DND-41 (cell line): Measurements from ENCODE around the gene TCF21.

ENCODE experiments used
- ATAC-seq: fragments of 200-7000 bp; cut with Tn5 transposase; 3 replicates; pipeline ENCODE4 v1.9.1; 2021; ENCODE audit warnings: low read depth; ENCODE audit not compliant: insufficient read depth
- DNase-seq: peaks from one replicate; pipeline ENCODE4 v3.0.0-alpha.2; 2020
- H2AFZ ChIP-seq: 2 replicates; pipeline ENCODE4 v1.6.0; 2012; ENCODE audit warnings: low read depth, low read length
- H3K27ac ChIP-seq: 2 replicates; pipeline ENCODE4 v1.5.1; 2012; ENCODE audit warnings: low read length, inconsistent platforms
- H3K27me3 ChIP-seq: fragments of 200-600 bp; sonication (generic); 2 replicates; pipeline ENCODE4 v1.6.0; 2012; ENCODE audit warnings: low read length, mild to moderate bottlenecking, inconsistent platforms; ENCODE audit not compliant: insufficient read depth, poor library complexity
- H3K36me3 ChIP-seq: 2 replicates; pipeline ENCODE4 v1.5.1; 2012; ENCODE audit warnings: low read length, inconsistent platforms; ENCODE audit not compliant: insufficient read depth
- H3K4me1 ChIP-seq: 2 replicates; pipeline ENCODE4 v1.5.1; 2012; ENCODE audit warnings: mild to moderate bottlenecking, low read length; ENCODE audit not compliant: insufficient read depth
- H3K4me2 ChIP-seq: 2 replicates; pipeline ENCODE4 v1.6.0; 2012; ENCODE audit warnings: mild to moderate bottlenecking, moderate library complexity, low read length, inconsistent platforms; ENCODE audit not compliant: insufficient read depth
- H3K4me3 ChIP-seq, 2 experiments: fragments of 200-600 bp in 1 of 2; shearing (Covaris generic) in 1 of 2; 2 replicates each; pipeline ENCODE4 v1.5.1; 2012 to 2016; ENCODE audit warnings: inconsistent platforms in 2 of 2, low read length in 2 of 2, mild to moderate bottlenecking in 2 of 2, low read depth in 1 of 2, moderate library complexity in 1 of 2
- H3K79me2 ChIP-seq: 2 replicates; pipeline ENCODE4 v1.6.0; 2012; ENCODE audit warnings: low read length, inconsistent platforms; ENCODE audit not compliant: insufficient read depth
- H3K9ac ChIP-seq: 2 replicates; pipeline ENCODE4 v1.6.0; 2012; ENCODE audit warnings: low read depth, mild to moderate bottlenecking, inconsistent platforms, low read length, moderate library complexity
- H3K9me3 ChIP-seq: 2 replicates; pipeline ENCODE4 v1.5.1; 2012; ENCODE audit warnings: low read length, moderate library complexity, mild to moderate bottlenecking, inconsistent platforms; ENCODE audit not compliant: insufficient read depth, severe bottlenecking
- H4K20me1 ChIP-seq: 2 replicates; pipeline ENCODE4 v1.6.0; 2012; ENCODE audit warnings: low read length; ENCODE audit not compliant: insufficient read depth
- EZH2 ChIP-seq: IDR thresholded peaks from 3 replicates; pipeline ENCODE4 v1.6.1; 2012; ENCODE audit warnings: borderline replicate concordance, low read depth, mild to moderate bottlenecking, moderate library complexity, low read length, inconsistent platforms; ENCODE audit not compliant: severe bottlenecking
- TF ChIP-seq, protein P1 (sequence below): IDR thresholded peaks from 2 replicates; pipeline ENCODE4 v1.5.1; 2012; ENCODE audit warnings: borderline replicate concordance, low read length, moderate library complexity, mild to moderate bottlenecking; ENCODE audit not compliant: poor library complexity, severe bottlenecking; ENCODE audit errors: extremely low read depth

The TCF21 gene

DNA sequence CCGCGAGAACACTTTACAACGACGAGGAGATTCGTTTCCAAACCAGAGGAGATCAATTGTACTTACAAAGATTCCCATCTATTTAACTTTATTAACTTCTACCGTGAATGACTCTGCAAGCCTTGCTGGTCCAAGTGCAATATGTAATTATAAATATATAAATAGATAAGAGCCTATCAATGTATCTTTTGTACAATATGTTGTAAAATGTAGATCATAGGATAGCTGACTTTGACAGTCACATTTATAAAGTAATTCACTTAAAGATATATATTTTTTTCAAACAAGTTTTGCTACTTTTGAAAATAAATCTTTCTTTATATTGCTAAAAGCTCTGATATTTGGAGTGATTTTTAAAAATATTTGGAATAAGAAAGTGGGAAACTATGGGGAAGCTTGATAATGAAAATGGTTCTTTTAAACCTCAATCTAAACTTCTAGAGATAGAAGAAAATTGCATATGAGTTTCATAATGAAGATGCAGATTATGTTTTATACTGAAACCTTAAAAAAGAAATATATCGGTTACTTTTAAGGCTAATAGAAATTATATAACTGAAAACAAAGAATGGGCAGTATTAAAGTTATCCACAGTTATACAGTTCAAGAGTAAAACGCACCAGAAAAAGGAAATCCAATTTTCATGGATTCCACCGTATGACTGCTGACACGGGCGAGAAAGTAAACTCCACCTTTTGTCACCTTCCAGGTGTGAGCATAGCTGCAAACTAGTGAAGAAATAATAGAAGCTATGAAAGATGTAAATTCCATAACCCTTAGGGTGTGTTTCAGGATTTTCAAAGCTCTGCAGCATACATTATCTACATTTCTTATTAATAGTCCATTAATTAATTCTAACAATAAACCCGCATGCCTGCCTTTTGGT is 3.3 kb downstream of the TCF21 start:
- Histone ChIP-seq H3K9me3 (no peaks in the 10 kb centered on the region), H3K36me3 (no peaks in the 10 kb centered on the region), H3K4me1 (no peaks in the 10 kb centered on the region), H3K79me2 (no peaks in the 10 kb centered on the region), H2AFZ (no peak overlapping the region), H3K4me3 (no peak overlapping the region), H3K9ac (no peak overlapping the region), H3K27ac (no peak overlapping the region), H4K20me1 (no peaks in the 10 kb centered on the region), H3K4me2 (no peak overlapping the region), H3K27me3 (peaks cover 4% of the 10 kb centered on the region)
- DNase-seq, result no peak
- TF ChIP-seq EZH2, result no peak
- TF ChIP-seq, protein P1, sequence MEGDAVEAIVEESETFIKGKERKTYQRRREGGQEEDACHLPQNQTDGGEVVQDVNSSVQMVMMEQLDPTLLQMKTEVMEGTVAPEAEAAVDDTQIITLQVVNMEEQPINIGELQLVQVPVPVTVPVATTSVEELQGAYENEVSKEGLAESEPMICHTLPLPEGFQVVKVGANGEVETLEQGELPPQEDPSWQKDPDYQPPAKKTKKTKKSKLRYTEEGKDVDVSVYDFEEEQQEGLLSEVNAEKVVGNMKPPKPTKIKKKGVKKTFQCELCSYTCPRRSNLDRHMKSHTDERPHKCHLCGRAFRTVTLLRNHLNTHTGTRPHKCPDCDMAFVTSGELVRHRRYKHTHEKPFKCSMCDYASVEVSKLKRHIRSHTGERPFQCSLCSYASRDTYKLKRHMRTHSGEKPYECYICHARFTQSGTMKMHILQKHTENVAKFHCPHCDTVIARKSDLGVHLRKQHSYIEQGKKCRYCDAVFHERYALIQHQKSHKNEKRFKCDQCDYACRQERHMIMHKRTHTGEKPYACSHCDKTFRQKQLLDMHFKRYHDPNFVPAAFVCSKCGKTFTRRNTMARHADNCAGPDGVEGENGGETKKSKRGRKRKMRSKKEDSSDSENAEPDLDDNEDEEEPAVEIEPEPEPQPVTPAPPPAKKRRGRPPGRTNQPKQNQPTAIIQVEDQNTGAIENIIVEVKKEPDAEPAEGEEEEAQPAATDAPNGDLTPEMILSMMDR, result no peak
- no peak for ATAC-seq

DNA sequence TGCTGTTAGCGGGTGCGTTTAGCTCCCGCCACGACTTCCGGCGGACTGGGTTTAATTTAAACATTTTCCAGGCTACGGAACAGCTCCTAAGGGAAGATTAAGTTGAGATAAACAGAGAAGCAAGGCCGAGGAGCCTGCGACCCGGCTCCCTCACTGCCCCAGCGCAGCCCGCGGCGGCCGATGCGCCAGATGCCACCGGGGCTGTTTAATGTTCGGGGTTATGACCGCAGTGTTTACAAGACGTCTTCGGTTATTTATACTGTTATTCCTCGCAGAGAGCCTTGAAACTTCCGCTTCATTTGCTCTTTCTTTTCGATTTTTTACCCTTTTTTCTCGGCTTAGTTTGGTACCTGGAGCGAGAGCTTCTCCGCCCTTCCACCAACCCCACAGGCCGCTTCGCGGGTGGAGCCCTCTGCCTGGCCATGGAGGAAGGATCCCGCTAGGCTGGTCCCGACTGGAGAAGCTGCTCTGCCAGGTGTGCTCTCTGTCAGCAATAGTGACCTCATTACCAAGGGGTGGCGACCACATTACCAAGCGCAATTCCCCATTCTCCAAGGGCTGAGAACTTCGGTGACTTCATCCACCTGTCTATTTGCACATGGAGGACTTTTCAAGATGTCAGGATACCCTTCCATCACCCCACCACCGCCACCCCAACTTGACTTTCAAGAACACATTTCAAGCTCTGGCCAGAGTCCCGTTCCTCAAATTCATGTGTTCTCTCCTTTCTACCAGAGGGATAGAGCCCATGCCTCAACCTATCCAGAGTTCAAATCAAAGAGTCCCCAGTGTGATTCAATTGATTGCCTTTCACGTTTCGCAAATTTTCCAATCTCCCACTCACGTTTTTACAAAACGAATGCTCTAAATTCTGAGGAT is 4.1 kb downstream of the TCF21 start:
- Histone ChIP-seq H3K27ac (no peak overlapping the region), H3K9ac (no peak overlapping the region), H3K4me2 (no peak overlapping the region), H4K20me1 (no peaks in the 10 kb centered on the region), H3K79me2 (no peaks in the 10 kb centered on the region), H3K36me3 (no peaks in the 10 kb centered on the region), H2AFZ (no peak overlapping the region), H3K4me1 (no peaks in the 10 kb centered on the region), H3K9me3 (no peaks in the 10 kb centered on the region), H3K27me3 (peaks cover 7% of the 10 kb centered on the region), H3K4me3 (no peak overlapping the region)
- DNase-seq (no peak), ATAC-seq (no peak)
- no peak for TF ChIP-seq EZH2
- TF ChIP-seq, protein P1, result no peak

DNA sequence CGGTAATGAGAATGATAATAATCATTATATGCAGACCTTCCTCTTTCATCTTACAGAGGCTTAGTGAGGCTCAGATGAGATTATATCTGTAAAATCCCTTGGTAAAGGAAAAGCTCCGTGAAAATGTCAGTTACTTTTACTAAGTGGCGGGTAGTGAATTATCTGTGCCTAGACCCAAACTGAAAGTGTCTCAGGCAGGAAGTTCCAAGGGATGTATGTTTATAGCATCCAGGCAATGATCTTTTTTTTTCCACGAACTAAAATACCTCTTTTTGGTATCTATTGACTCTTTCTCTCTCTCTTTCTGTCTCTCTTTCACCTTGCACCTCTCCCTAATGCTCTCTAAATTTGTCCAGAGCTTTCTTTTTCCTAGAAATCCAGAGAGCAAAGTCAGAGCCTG is 5.0 kb downstream of the TCF21 start:
- TF ChIP-seq, protein P1, result no peak
- no peak for TF ChIP-seq EZH2
- no peak overlapping the region for H3K4me2 ChIP-seq
- H3K4me3 ChIP-seq, result no peak overlapping the region
- H3K9me3 ChIP-seq, result no peaks in the 10 kb centered on the region
- no peaks in the 10 kb centered on the region for H3K4me1 ChIP-seq
- no peaks in the 10 kb centered on the region for H3K79me2 ChIP-seq
- H3K27me3 ChIP-seq, result peaks cover 7% of the 10 kb centered on the region
- no peak for DNase-seq
- no peak overlapping the region for H3K9ac ChIP-seq
- H2AFZ ChIP-seq, result no peak overlapping the region
- no peaks in the 10 kb centered on the region for H3K36me3 ChIP-seq
- no peak for ATAC-seq
- no peaks in the 10 kb centered on the region for H4K20me1 ChIP-seq
- no peak overlapping the region for H3K27ac ChIP-seq
